NCI-H146 (cell line): Measurements from ENCODE around the gene TRAF7.

Experiments used
- DNase-seq: peaks from one replicate; lab custom pipeline; 2025; lab: John Stamatoyannopoulos, UW

The TRAF7 gene

DNA sequence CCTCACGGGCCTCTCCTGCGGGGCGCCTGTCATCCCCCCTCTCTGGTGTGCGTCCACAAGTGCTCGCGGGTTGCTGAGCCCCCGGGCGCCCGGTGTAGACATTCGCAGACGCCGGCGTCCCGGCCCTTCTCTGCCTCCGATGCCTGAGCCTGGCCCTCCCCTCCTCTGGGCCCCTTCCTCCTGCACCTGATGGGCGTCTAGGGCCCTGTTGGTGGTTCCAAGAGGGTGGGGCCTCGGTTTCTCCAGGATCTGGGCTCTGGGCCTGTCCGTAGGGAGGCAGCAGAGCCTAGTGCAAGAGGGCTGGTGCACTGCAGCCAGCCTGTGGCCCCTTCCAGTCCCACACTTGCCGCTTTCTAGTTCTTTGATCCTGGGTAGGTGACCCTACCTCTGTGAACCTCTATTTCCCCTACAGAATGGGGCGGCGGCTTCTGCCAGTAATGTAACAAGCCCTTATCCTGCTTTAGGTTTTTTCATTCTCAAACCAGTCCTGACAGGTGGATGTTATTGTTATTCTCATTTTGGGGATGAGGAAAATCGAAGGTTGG lies 68.4 kb downstream of the TRAF7 start:
- DNase-seq: peak; percentile 72

DNA sequence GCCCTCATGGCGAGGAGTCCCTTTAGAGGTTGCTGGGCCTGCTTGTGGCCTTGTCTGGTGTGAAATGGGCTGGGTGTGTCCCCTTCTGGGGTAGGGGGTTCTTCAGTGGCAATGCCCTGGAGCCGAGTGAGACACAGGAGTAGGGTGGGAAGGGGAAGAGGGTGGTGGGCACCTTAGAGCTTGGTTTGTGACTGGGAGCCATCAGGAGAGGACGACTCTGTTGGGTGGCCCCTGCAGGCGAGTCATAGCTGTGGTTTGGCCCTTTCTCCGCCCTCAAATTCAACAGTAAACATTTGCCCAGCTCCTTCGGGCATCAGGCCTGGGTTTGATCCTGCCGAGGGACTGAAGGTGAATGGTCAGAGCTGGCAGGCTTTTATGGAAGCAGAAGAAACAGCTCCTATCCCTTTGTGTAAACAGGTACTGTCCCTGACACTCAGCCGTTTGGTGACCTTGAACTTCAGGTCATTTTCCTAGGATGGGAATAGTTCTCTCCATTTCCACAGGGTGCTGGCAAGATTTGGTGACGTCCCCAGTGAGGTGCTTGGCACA lies 70.7 kb downstream of the TRAF7 start:
- no peak for DNase-seq

- no peak for DNase-seq
Observed at GRCh38 chr16:2226918-2227317, 71.3 kb downstream of the TRAF7 start.
